H1 (cell line): ENCODE data around the gene STARD13. TPM values are rescaled to one million over a fixed set of nuclear protein-coding genes. Genes with fewer than 3 reads are reported as not detected.

ENCODE experiments used
- CTCF ChIA-PET: fragments of 300-600 bp; sonication (Branson Sonifier 250); formaldehyde crosslinking; loops from one replicate; lab custom pipeline; 2021; ENCODE audit not compliant: partially characterized antibody; lab: Charles Lee
- POLR2A ChIA-PET: fragments of 300-600 bp; sonication (Branson Sonifier 250); formaldehyde crosslinking; loops from one replicate; lab custom pipeline; 2021; ENCODE audit warnings: inconsistent platforms; ENCODE audit not compliant: partially characterized antibody; lab: Charles Lee
- DNase-seq, 2 experiments: peaks; one replicate each; pipeline versions ENCODE4 v3.0.0 to v3.0.0-alpha.2; 2010 to 2022; ENCODE audit warnings: low spot score in 2 of 2, low read depth in 1 of 2, mixed read lengths in 1 of 2
- FAIRE-seq: peaks from 2 replicates; lab custom pipeline; 2011; peaks lifted over from hg19 to GRCh38; lab: Jason Lieb, UNC
- H2AFZ ChIP-seq: 2 replicates; pipeline ENCODE4 v1.8.1; 2012; ENCODE audit warnings: low read length, inconsistent platforms
- H2AK5ac ChIP-seq: 2 replicates; pipeline ENCODE4 v1.6.1; 2013; ENCODE audit warnings: low read depth, low read length
- H2BK120ac ChIP-seq: replicated peaks from 2 replicates; pipeline ENCODE3; 2013; ENCODE audit warnings: low read depth, low read length, inconsistent platforms
- H2BK12ac ChIP-seq: 2 replicates; pipeline ENCODE4 v1.6.1; 2013; ENCODE audit warnings: low read depth, low read length
- H2BK15ac ChIP-seq: 2 replicates; pipeline ENCODE4 v1.6.1; 2013; ENCODE audit warnings: low read length
- H2BK20ac ChIP-seq: 2 replicates; pipeline ENCODE4 v1.6.1; 2013; ENCODE audit warnings: low read length
- H2BK5ac ChIP-seq: 2 replicates; pipeline ENCODE4 v1.6.1; 2013; ENCODE audit warnings: low read depth, low read length
- H3K14ac ChIP-seq: 2 replicates; pipeline ENCODE4 v1.6.1; 2013; ENCODE audit warnings: inconsistent platforms; ENCODE audit not compliant: insufficient read length
- H3K18ac ChIP-seq: 2 replicates; pipeline ENCODE4 v1.6.1; 2013; ENCODE audit warnings: low read length; ENCODE audit errors: extremely low read depth
- H3K23ac ChIP-seq: 2 replicates; pipeline ENCODE4 v1.6.1; 2013; ENCODE audit warnings: inconsistent platforms; ENCODE audit not compliant: insufficient read length
- H3K23me2 ChIP-seq: 2 replicates; pipeline ENCODE4 v1.6.1; 2013; ENCODE audit warnings: low read depth, low read length
- H3K27ac ChIP-seq: 2 replicates; pipeline ENCODE4 v1.6.1; 2011; ENCODE audit warnings: low read depth, low read length, inconsistent platforms
- H3K27me3 ChIP-seq, 4 experiments: replicated peaks in 1 of 4; 1 replicate in 1 of 4; 2 replicates in 3 of 4; pipeline versions ENCODE4 v1.6.1 to v1.8.1; 2011 to 2013; ENCODE audit warnings: low read length in 3 of 4, mild to moderate bottlenecking in 3 of 4, inconsistent platforms in 2 of 4, mixed read lengths in 2 of 4, moderate library complexity in 1 of 4; ENCODE audit not compliant: control insufficient read depth in 3 of 4, insufficient read depth in 3 of 4; ENCODE audit errors: extremely low read depth in 1 of 4
- H3K36me3 ChIP-seq, 4 experiments: 2 replicates each; pipeline versions ENCODE4 v1.6.1 to v1.8.1; 2011 to 2013; ENCODE audit warnings: mild to moderate bottlenecking in 4 of 4, low read length in 3 of 4, moderate library complexity in 2 of 4, control low read depth in 1 of 4, inconsistent platforms in 1 of 4; ENCODE audit not compliant: insufficient read depth in 4 of 4, control insufficient read depth in 2 of 4
- H3K4ac ChIP-seq: replicated peaks from 2 replicates; pipeline ENCODE3; 2013; ENCODE audit warnings: low read length, low read depth, mixed read lengths, inconsistent platforms; ENCODE audit not compliant: insufficient read length
- H3K4me1 ChIP-seq, 4 experiments: replicated peaks in 1 of 4; 1 replicate in 1 of 4; 2 replicates in 3 of 4; pipeline versions ENCODE4 v1.6.1 to v1.8.1; 2011 to 2013; ENCODE audit warnings: low read length in 3 of 4, inconsistent platforms in 2 of 4, mixed read lengths in 1 of 4; ENCODE audit not compliant: insufficient read depth in 4 of 4, control insufficient read depth in 3 of 4
- H3K4me2 ChIP-seq, 2 experiments: 2 replicates each; pipeline versions ENCODE4 v1.6.1 to v1.8.1; 2011 to 2013; ENCODE audit warnings: low read depth in 2 of 2, low read length in 2 of 2, control low read depth in 1 of 2, inconsistent platforms in 1 of 2, mild to moderate bottlenecking in 1 of 2; ENCODE audit not compliant: insufficient read depth in 1 of 2
- H3K4me3 ChIP-seq, 4 experiments: fragments of 200-600, 300-600 bp in 1 of 4; sonication (generic), shearing (Covaris generic), sonication (Bioruptor Twin) in 1 of 4; 2 replicates each; pipeline versions ENCODE4 v1.5.1 to v1.8.1; 2011 to 2016; ENCODE audit warnings: low read length in 4 of 4, low read depth in 3 of 4, control low read depth in 2 of 4, inconsistent platforms in 2 of 4, mild to moderate bottlenecking in 2 of 4, mixed read lengths in 1 of 4, moderate library complexity in 1 of 4; ENCODE audit not compliant: insufficient read depth in 2 of 4; ENCODE audit errors: extremely low read depth in 1 of 4
- H3K56ac ChIP-seq: replicated peaks from 2 replicates; pipeline ENCODE3; 2013; ENCODE audit warnings: low read depth, mild to moderate bottlenecking, mixed read lengths, low read length, inconsistent platforms; ENCODE audit not compliant: insufficient read length
- H3K79me1 ChIP-seq: 2 replicates; pipeline ENCODE4 v1.6.1; 2013; ENCODE audit warnings: low read depth, low read length, control low read depth
- H3K79me2 ChIP-seq, 2 experiments: 2 replicates each; pipeline versions ENCODE4 v1.6.1 to v1.8.1; 2012 to 2013; ENCODE audit warnings: low read length in 2 of 2, mild to moderate bottlenecking in 2 of 2, inconsistent platforms in 1 of 2; ENCODE audit not compliant: insufficient read depth in 2 of 2, control insufficient read depth in 1 of 2
- H3K9ac ChIP-seq, 4 experiments: replicated peaks in 1 of 4; 1 replicate in 1 of 4; 2 replicates in 3 of 4; pipeline versions ENCODE4 v1.6.1 to v1.8.1; 2011 to 2013; ENCODE audit warnings: low read depth in 3 of 4, low read length in 3 of 4, control low read depth in 2 of 4, mild to moderate bottlenecking in 2 of 4, moderate library complexity in 2 of 4, inconsistent platforms in 1 of 4; ENCODE audit errors: extremely low read depth in 1 of 4
- H3K9me3 ChIP-seq, 2 experiments: 2 replicates each; pipeline versions ENCODE4 v1.6.1 to v1.8.1; 2012 to 2013; ENCODE audit warnings: mild to moderate bottlenecking in 2 of 2, moderate library complexity in 2 of 2, control low read depth in 1 of 2, inconsistent platforms in 1 of 2, low read depth in 1 of 2, low read length in 1 of 2, mixed read lengths in 1 of 2; ENCODE audit not compliant: insufficient read depth in 2 of 2
- H4K20me1 ChIP-seq, 2 experiments: replicated peaks in 1 of 2; 2 replicates each; pipeline versions ENCODE3 to v1.8.1; 2011 to 2013; ENCODE audit warnings: inconsistent platforms in 2 of 2, low read length in 2 of 2, mild to moderate bottlenecking in 1 of 2; ENCODE audit not compliant: insufficient read depth in 2 of 2, control insufficient read depth in 1 of 2
- H4K5ac ChIP-seq: 2 replicates; pipeline ENCODE4 v1.6.1; 2013; ENCODE audit warnings: low read length, low read depth, mixed read lengths, inconsistent platforms; ENCODE audit not compliant: insufficient read length
- H4K8ac ChIP-seq: 2 replicates; pipeline ENCODE4 v1.8.0; 2013; ENCODE audit warnings: mild to moderate bottlenecking, moderate library complexity, low read length, inconsistent platforms; ENCODE audit not compliant: insufficient read depth; ENCODE audit errors: extremely low read depth
- H4K91ac ChIP-seq: replicated peaks from 2 replicates; pipeline ENCODE3; 2013; ENCODE audit warnings: low read length, mixed read lengths, inconsistent platforms; ENCODE audit not compliant: insufficient read length
- ATF2 ChIP-seq: IDR thresholded peaks from 2 replicates; pipeline ENCODE4 v1.6.1; 2012; ENCODE audit warnings: low read length, inconsistent platforms
- EGR1 ChIP-seq: IDR thresholded peaks from 2 replicates; pipeline ENCODE4 v1.6.1; 2011; ENCODE audit warnings: low read depth, low read length, borderline replicate concordance
- WGBS, 2 experiments: shearing (Covaris generic) in 1 of 2; methylation state at CpG; one replicate each; pipeline versions ENCODE4 v1.1.6 to v1.1.7; 2013 to 2015; ENCODE audit warnings: low lambda C conversion rate in 2 of 2, mixed read lengths in 2 of 2, inconsistent platforms in 1 of 2, low coverage in 1 of 2, missing lambda C conversion rate in 1 of 2; ENCODE audit not compliant: insufficient replicate concordance in 2 of 2, insufficient coverage in 1 of 2, insufficient read length in 1 of 2; ENCODE audit errors: extremely low coverage in 1 of 2, missing lambda C conversion rate in 1 of 2; 5-methylcytosine and 5-hydroxymethylcytosine counted together
- polyA plus RNA-seq, 7 experiments: library from polyadenylated mRNA; depleted of rRNA in 3 of 7; stranded (reverse) in 5 of 7; unstranded in 2 of 7; fragments of >200 nt in 5 of 7; fragments of 200-250 nt in 2 of 7; gene quantifications; 1 replicate in 5 of 7; 2 replicates in 1 of 7; 4 replicates in 1 of 7; pipeline versions ENCODE4 v1.2.1 to v1.2.3, GENCODE V29; 2011 to 2013; ENCODE audit warnings: missing spikeins in 2 of 7, mixed read lengths in 2 of 7
- total RNA-seq: library from RNA; stranded (reverse); fragmentation: NEBNext Ultra II Directional; extraction: Animal tissue kit (Norgen Biotek cat#: 25700); gene quantifications from 2 replicates; pipeline ENCODE4 v1.2.1, GENCODE V29; 2021

Gene STARD13
- total and polyA plus RNA-seq, 2 of the 8 experiments (the other 6 are each of a cell fraction or from before 2014, with no cell fraction given): 0.82 to 2.9 TPM

- H3K27me3 ChIP-seq: peaks cover 10 to 51% (median 19%) of the 10 kb centered on the region in 4 experiments
- FAIRE-seq: no peak
Observed at GRCh38 chr13:33178209-33178840, 107.2 kb downstream of the STARD13 start.

More at GRCh38 chr13:33178209-33178840, 107.2 kb downstream of the STARD13 start:
- Histone ChIP-seq H2AK5ac (no peak overlapping the region), H3K4me3 (no peak overlapping the region), H4K91ac (no peak overlapping the region), H3K9ac (no peak overlapping the region), H2BK15ac (no peak overlapping the region), H2AFZ (no peak overlapping the region), H3K18ac (no peak overlapping the region), H3K23ac (no peak overlapping the region), H3K14ac (no peak overlapping the region), H3K4me1 (peaks cover 0 to 4% (median 2%) of the 10 kb centered on the region in 4 experiments; a peak in 3 of 7 replicates), H4K20me1 (peaks cover 0 to 2% of the 10 kb centered on the region in 2 experiments), H2BK120ac (no peak overlapping the region), H2BK20ac (no peak overlapping the region), H3K56ac (no peak overlapping the region), H2BK12ac (no peak overlapping the region), H4K8ac (no peak overlapping the region), H3K9me3 (no peaks in the 10 kb centered on the region), H3K27ac (no peak overlapping the region), H3K4ac (no peak overlapping the region), H2BK5ac (no peak overlapping the region), H3K4me2 (no peak overlapping the region), H3K23me2 (no peaks in the 10 kb centered on the region; the same call in 1 of the 2 replicates), H4K5ac (no peak overlapping the region), H3K79me1 (no peaks in the 10 kb centered on the region), H3K36me3 (no peaks in the 10 kb centered on the region), H3K79me2 (no peaks in the 10 kb centered on the region)
- 92% methylated on average over 4 of the region's 4 CpGs; no CpG with 5 or more reads in 1 of the 2 experiments for WGBS, 2 experiments
- TF ChIP-seq ATF2: no peak
- no peak for TF ChIP-seq EGR1
- CTCF ChIA-PET: no interaction called here
- POLR2A ChIA-PET: no interaction called here
- no peak for DNase-seq
